ENCODE results near the gene APOC1. TPM values are rescaled to one million over a fixed set of nuclear protein-coding genes. Genes with fewer than 3 reads are reported as not detected.

APOC1 gene
- polyA plus RNA-seq, 1 experiment, result 3.4 TPM

- DNase-seq (ENCODE audit: low read depth, low spot score), result no peak
- POLR2A ChIA-PET, result no interaction called here
- no peak for TF ChIP-seq CTCF (IDR thresholded peaks at IDR 0.05; ENCODE audit: low read depth, low read length)
- Histone ChIP-seq H3K4me3 (ENCODE audit: low read depth, low read length) (no peak overlapping the region), H3K27ac (ENCODE audit: low read depth, low read length) (no peak overlapping the region), H3K9me3 (ENCODE audit: control insufficient read depth, insufficient read depth, low read length) (no peaks in the 10 kb centered on the region), H3K27me3 (ENCODE audit: control insufficient read depth, insufficient read depth, low read length) (no peaks in the 10 kb centered on the region)
- CTCF ChIA-PET, result no interaction called here
These were observed 54.3 kb downstream of the APOC1 start for GRCh38 chr19:44968670-44969069.

Other genes with a start within 250 kb of the APOC1 start
- gene CEACAM19, start 243.1 kb upstream of the APOC1 start, polyA plus RNA-seq (2011; rRNA removed), result 11.3 and 13.8 TPM in 2 replicates
- not detected in 2 replicates for gene CEACAM16, start 215.5 kb upstream of the APOC1 start, polyA plus RNA-seq (2011; rRNA removed)
- gene BCL3, start 165.9 kb upstream of the APOC1 start, polyA plus RNA-seq (2011; rRNA removed), result 5.6 and 11.0 TPM in 2 replicates
- gene CBLC, start 136.7 kb upstream of the APOC1 start, polyA plus RNA-seq (2011; rRNA removed), result not detected in 2 replicates
- 8.4 and 9.7 TPM in 2 replicates for gene BCAM, start 105.5 kb upstream of the APOC1 start, polyA plus RNA-seq (2011; rRNA removed)
- gene NECTIN2, start 68.3 kb upstream of the APOC1 start, polyA plus RNA-seq (2011; rRNA removed), result 80.2 and 110 TPM in 2 replicates
- gene TOMM40, start 23.4 kb upstream of the APOC1 start, polyA plus RNA-seq (2011; rRNA removed), result 21.7 and 27.1 TPM in 2 replicates
- 5.9 and 7.2 TPM in 2 replicates for gene APOE, start 8.8 kb upstream of the APOC1 start, polyA plus RNA-seq (2011; rRNA removed)
- not detected in 2 replicates for gene APOC4, start 27.6 kb downstream of the APOC1 start, polyA plus RNA-seq (2011; rRNA removed)
- not detected in 2 replicates for gene APOC2, start 31.4 kb downstream of the APOC1 start, polyA plus RNA-seq (2011; rRNA removed)
- 51.5 and 63.1 TPM in 2 replicates for gene CLPTM1, start 40.8 kb downstream of the APOC1 start, polyA plus RNA-seq (2011; rRNA removed)
- gene RELB, start 86.9 kb downstream of the APOC1 start, polyA plus RNA-seq (2011; rRNA removed), result 9.9 and 13.9 TPM in 2 replicates
- 12.4 and 13.9 TPM in 2 replicates for gene CLASRP, start 124.4 kb downstream of the APOC1 start, polyA plus RNA-seq (2011; rRNA removed)
- gene ZNF296, start 161.9 kb downstream of the APOC1 start, polyA plus RNA-seq (2011; rRNA removed), result not detected in 2 replicates
- gene GEMIN7, start 164.7 kb downstream of the APOC1 start, polyA plus RNA-seq (2011; rRNA removed), result 20.6 and 24.7 TPM in 2 replicates
- gene PPP1R37, start 178.6 kb downstream of the APOC1 start, polyA plus RNA-seq (2011; rRNA removed), result 8.6 and 11.2 TPM in 2 replicates
- 0.04 TPM in 2 replicates for gene NKPD1, start 246.4 kb downstream of the APOC1 start, polyA plus RNA-seq (2011; rRNA removed)

Data from AG04450 (cell line).